Nephron progenitor cell (in vitro differentiated cells): ENCODE data around the gene RPAP3.
A peak's percentile ranks its signal among the peaks of the same experiment; 100 is the strongest.
"Not testable (repeated sequence)": the region's sequence is repeated elsewhere in the genome, so short reads cannot be mapped to it uniquely, and the experiment has no call there.

Experiments used
- DNase-seq: peaks from one replicate; pipeline ENCODE4 v3.0.0; 2021
- H3K27ac Mint-ChIP-seq: 2 replicates; pipeline ENCODE4 v1.8.0; 2021; ENCODE audit warnings: mild to moderate bottlenecking, moderate library complexity, mixed read lengths
- H3K27me3 Mint-ChIP-seq: 2 replicates; pipeline ENCODE4 v1.8.0; 2021; ENCODE audit warnings: mild to moderate bottlenecking, low read depth, mixed read lengths; ENCODE audit not compliant: poor library complexity
- H3K36me3 Mint-ChIP-seq: 2 replicates; pipeline ENCODE4 v1.8.0; 2021; ENCODE audit warnings: low read depth, mixed read lengths
- H3K4me1 Mint-ChIP-seq: 2 replicates; pipeline ENCODE4 v1.8.0; 2021; ENCODE audit warnings: mixed read lengths
- H3K4me3 Mint-ChIP-seq: 2 replicates; pipeline ENCODE4 v1.8.0; 2021; ENCODE audit warnings: mild to moderate bottlenecking, moderate library complexity, mixed read lengths
- H3K9me3 Mint-ChIP-seq: 2 replicates; pipeline ENCODE4 v1.8.0; 2021; ENCODE audit warnings: mild to moderate bottlenecking, moderate library complexity, mixed read lengths
- TF ChIP-seq, protein P1 (sequence below): fragments of 200-600 bp; sonication (generic); IDR thresholded peaks from 2 replicates; pipeline ENCODE4 v1.5.0; 2021; ENCODE audit warnings: antibody characterized with exemption

The RPAP3 gene

DNA sequence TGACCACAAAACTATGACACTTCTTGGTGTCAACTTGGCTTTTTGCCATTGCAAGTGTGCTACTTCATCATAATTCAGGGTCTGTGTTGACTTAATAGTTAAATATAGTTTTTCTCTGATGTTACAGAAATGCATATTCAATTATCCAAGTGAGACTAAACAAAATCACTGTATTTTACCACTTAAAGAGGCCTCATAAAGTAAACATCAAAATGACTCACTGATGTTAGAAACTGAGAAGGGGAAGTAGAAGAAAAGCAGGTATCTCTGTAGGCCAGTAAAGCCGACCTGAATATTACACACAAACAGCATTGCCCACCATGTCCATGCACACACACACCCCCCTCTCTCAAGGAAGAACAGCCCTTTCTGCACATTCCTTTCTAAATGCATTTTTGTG is 55.4 kb downstream of the RPAP3 start:
- Mint-ChIP-seq H3K9me3 (no peaks in the 10 kb centered on the region), H3K4me1 (peaks cover 5% of the 10 kb centered on the region), H3K27ac (no peak overlapping the region), H3K36me3 (peaks cover 38% of the 10 kb centered on the region), H3K27me3 (no peaks in the 10 kb centered on the region), H3K4me3 (no peak overlapping the region)
- TF ChIP-seq, protein P1, sequence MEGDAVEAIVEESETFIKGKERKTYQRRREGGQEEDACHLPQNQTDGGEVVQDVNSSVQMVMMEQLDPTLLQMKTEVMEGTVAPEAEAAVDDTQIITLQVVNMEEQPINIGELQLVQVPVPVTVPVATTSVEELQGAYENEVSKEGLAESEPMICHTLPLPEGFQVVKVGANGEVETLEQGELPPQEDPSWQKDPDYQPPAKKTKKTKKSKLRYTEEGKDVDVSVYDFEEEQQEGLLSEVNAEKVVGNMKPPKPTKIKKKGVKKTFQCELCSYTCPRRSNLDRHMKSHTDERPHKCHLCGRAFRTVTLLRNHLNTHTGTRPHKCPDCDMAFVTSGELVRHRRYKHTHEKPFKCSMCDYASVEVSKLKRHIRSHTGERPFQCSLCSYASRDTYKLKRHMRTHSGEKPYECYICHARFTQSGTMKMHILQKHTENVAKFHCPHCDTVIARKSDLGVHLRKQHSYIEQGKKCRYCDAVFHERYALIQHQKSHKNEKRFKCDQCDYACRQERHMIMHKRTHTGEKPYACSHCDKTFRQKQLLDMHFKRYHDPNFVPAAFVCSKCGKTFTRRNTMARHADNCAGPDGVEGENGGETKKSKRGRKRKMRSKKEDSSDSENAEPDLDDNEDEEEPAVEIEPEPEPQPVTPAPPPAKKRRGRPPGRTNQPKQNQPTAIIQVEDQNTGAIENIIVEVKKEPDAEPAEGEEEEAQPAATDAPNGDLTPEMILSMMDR: no peak
- no peak for DNase-seq

DNA sequence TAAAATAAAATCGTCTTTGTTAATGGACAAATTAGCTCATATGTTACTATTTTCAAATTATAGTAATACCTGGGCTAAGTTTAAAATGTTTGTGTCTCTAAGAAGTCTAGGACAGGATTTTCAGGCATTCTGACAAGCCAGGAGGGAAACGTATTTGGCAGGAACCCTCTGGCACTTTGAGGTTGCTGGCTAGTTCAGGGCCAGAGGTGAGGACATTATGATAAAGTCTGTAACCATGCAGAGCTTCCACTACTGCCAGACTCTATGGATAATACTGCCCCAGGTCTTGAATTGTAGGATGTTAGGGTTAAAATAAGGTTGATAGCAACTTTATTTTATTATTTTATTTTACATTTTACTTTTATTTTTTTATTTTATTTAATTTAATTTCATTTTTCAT is 56.4 kb downstream of the RPAP3 start:
- H3K27ac Mint-ChIP-seq: no peak overlapping the region
- TF ChIP-seq, protein P1: no peak
- H3K4me3 Mint-ChIP-seq: no peak overlapping the region
- peaks cover 5% of the 10 kb centered on the region for H3K4me1 Mint-ChIP-seq
- no peak for DNase-seq
- peaks cover 7% of the 10 kb centered on the region for H3K9me3 Mint-ChIP-seq
- H3K36me3 Mint-ChIP-seq: peaks cover 44% of the 10 kb centered on the region
- no peaks in the 10 kb centered on the region for H3K27me3 Mint-ChIP-seq

DNA sequence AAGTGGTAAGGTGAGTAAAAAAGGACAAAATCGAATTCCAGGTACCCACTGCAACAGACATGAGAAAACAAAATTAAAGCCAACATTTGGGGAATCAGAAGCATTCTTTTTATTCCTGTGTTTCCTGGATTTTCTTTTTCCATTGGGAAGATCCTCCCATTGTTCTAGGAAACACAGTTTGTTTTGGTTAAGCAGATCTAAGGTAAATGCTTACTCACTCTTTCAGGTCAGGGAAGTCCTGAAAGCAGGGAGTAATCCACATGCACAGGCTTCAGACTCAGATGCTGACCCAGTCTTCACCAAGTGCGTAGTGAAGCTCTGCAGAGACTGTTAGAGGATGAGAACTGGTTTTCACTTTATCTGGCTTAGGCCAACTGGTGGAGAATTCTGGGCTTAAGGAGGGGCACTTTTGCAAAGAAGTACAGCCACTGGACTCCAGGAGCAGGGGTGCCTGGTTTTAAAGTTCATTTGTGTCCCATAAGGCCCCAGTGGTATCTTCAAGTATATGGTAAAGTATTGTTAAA is 57.7 kb downstream of the RPAP3 start:
- peaks cover 44% of the 10 kb centered on the region for H3K36me3 Mint-ChIP-seq
- peaks cover 15% of the 10 kb centered on the region for H3K9me3 Mint-ChIP-seq
- no peak overlapping the region for H3K27ac Mint-ChIP-seq
- peaks cover 5% of the 10 kb centered on the region for H3K4me1 Mint-ChIP-seq
- DNase-seq: no peak
- TF ChIP-seq, protein P1: no peak
- no peak overlapping the region for H3K4me3 Mint-ChIP-seq
- H3K27me3 Mint-ChIP-seq: no peaks in the 10 kb centered on the region

DNA sequence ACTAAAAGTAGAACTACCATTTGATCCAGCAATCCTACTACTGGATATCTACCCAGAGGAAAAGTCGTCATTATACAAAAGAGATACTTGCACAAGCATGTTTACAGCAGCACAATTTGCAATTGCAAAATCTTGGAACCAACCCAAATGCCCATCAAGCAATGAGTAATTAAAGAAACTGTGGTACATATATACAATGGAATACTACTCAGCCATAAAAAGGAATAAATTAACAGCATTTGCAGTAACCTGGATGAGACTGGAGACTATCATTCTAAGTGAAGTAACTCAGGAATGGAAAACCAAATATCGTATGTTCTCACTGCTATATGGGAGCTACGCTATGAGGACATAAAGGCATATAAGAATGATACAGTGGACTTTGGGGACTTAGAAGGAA is 63.5 kb downstream of the RPAP3 start:
- H3K9me3 Mint-ChIP-seq: peaks cover 74% of the 10 kb centered on the region
- H3K36me3 Mint-ChIP-seq: peaks cover 95% of the 10 kb centered on the region
- H3K4me1 Mint-ChIP-seq, H3K4me3 Mint-ChIP-seq, H3K27me3 Mint-ChIP-seq, H3K27ac Mint-ChIP-seq, DNase-seq: not testable (repeated sequence)

DNA sequence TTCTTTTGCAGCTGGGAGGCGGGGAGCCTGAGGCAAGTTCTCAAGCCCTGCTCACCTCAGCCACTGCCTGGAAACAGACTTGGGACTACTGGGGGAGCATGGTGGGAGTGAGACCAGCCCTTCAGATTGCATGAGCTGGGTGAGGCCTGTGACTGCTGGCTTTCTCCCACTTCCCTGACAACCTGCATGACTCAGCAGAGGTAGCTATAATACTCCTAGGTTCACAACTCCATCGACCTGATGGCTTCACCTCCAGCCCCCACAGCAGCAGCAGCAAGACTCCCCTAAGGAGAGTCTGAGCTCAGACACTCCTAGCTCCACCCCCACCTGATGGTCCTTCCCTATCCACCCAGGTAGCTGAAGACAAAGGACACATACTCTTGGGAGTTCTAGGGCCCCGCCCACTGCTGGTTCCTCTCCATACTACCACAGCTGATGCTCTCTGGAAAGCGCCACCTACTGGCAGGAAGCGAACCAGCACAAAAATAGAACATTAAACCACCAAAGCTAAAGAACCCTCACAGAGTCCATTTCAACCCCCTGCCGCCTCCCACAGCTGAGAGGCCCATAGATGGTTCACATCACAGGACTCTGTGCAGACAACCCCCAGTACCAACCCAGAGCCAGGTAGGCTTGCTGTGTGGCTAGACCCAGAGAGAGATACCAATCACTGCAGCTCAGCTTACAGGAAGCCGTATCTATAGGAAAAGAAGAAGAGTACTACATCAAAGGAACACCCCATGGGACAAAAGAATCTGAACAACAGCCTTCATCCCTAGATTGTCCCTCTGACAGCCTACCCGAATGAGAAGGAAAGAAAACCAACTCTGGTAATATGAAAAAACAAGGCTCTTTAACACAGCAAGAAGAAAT is 68.7 kb downstream of the RPAP3 start:
- Mint-ChIP-seq H3K9me3 (peaks cover 74% of the 10 kb centered on the region), H3K36me3 (peaks cover 77% of the 10 kb centered on the region), H3K4me3 (no peak overlapping the region), H3K27ac (no peak overlapping the region), H3K4me1 (no peaks in the 10 kb centered on the region), H3K27me3 (no peaks in the 10 kb centered on the region)
- DNase-seq: peak; percentile 14
- TF ChIP-seq, protein P1: peak; percentile 16

DNA sequence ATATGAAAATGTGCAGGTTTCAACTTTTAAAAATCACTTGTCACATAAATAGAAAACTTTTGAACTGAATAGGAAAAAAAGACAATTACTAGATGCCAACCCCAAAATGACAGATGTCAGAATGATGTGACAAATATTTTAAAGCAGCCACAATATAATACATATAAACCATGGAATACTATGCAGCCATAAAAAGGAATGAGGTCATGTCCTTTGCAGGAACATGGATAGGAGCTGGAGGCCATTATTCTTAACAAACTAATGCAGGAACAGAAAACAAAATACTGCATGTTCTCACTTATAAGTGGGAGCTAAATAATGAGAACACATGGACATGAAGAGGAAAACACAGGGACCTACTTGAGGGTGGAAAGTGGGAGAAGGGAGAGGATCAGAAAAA is 70.1 kb downstream of the RPAP3 start:
- H3K4me3 Mint-ChIP-seq, H3K4me1 Mint-ChIP-seq, H3K27ac Mint-ChIP-seq, DNase-seq, H3K27me3 Mint-ChIP-seq: not testable (repeated sequence)
- H3K9me3 Mint-ChIP-seq: peaks cover 64% of the 10 kb centered on the region
- H3K36me3 Mint-ChIP-seq: peaks cover 77% of the 10 kb centered on the region

DNA sequence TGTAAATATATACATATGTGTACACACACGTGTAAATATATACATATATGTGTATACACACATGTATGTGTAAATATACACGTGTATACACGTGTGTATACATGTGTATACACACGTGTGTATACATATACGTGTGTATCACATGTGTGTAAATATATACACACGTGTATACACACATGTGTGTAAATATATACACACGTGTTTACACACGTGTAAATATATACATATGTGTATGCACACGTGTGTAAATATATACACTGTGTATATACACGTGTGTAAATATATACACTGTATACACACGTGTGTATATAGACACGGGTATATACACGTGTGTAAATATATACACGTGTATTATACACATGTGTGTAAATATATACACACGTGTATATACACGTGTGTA is 71.7 kb downstream of the RPAP3 start:
- no peak for DNase-seq
- TF ChIP-seq, protein P1: no peak
- H3K4me1 Mint-ChIP-seq: no peaks in the 10 kb centered on the region
- peaks cover 64% of the 10 kb centered on the region for H3K9me3 Mint-ChIP-seq
- H3K4me3 Mint-ChIP-seq: no peak overlapping the region
- H3K36me3 Mint-ChIP-seq: peaks cover 77% of the 10 kb centered on the region
- no peak overlapping the region for H3K27ac Mint-ChIP-seq
- no peaks in the 10 kb centered on the region for H3K27me3 Mint-ChIP-seq
